Central memory CD8-positive, alpha-beta T cell (primary cell): ENCODE results near the gene DHX36.

Source experiments
- ATAC-seq: fragments of 150-1000 bp; cut with Tn5 transposase; replicated peaks from 2 replicates; pipeline ENCODE4 v1.10.0; 2022; ENCODE audit warnings: mild to moderate bottlenecking, moderate FRiP score, moderate number of reproducible peaks; ENCODE audit not compliant: poor library complexity, severe bottlenecking; ENCODE audit errors: extremely low read depth
- DNase-seq, 2 donors: peaks; one replicate each; pipeline ENCODE4 v3.0.0; 2021; ENCODE audit warnings: low spot score in 2 of 2
- H3K27ac Mint-ChIP-seq: one replicate; pipeline ENCODE4 v1.8.0; 2022; ENCODE audit warnings: low read depth, mild to moderate bottlenecking, moderate library complexity, mixed read lengths
- H3K27me3 Mint-ChIP-seq: one replicate; pipeline ENCODE4 v1.8.0; 2022; ENCODE audit warnings: mixed read lengths
- H3K36me3 Mint-ChIP-seq: one replicate; pipeline ENCODE4 v1.8.0; 2022; ENCODE audit warnings: mild to moderate bottlenecking, moderate library complexity, mixed read lengths; ENCODE audit not compliant: insufficient read depth
- H3K4me1 Mint-ChIP-seq: one replicate; pipeline ENCODE4 v1.8.0; 2022; ENCODE audit warnings: mixed read lengths
- H3K4me3 Mint-ChIP-seq: one replicate; pipeline ENCODE4 v1.8.0; 2022; ENCODE audit warnings: mild to moderate bottlenecking, moderate library complexity, mixed read lengths
- H3K9me3 Mint-ChIP-seq: one replicate; pipeline ENCODE4 v1.8.0; 2022; ENCODE audit warnings: mixed read lengths

The DHX36 gene

DNA sequence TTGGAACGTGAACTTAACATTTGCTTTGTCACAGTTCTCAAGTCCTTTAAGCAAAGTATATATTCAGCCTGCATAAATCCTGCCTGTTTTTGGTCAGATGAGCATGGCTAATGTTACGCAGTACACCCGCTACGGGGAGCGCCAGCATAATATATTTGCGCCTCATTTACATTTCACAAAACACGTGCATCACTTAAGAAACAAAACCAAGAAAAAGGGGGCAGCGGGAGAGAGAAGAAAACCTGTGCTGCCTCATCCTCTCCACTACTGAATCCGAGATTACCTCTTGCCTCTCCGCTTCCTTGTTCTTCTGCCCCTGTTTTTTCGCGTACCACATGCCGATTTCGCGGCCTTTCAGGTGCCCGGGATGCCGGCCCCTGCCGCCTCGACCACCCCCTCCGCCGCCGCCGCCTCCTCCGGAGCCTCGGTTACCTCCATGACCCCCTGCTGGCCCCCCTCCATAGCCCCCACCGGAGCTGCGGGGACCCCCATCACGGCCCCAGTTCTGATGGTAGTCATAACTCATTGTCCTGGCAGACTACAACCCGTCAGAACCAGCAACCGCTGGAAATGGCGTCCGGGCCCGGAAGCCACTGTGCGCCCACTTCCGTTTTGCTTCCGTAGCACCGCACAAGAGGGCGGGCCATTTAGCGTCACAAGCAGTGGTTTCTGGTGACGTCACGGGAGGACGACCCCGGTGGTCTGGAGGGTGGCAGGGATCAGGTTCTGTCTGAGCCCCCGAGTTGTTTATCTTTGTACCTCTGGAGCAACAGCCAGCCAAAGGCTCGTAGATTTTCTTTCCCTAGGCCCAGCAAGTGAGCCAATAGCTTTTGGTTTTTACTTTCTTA is at the start of gene DHX36:
TSS of gene DHX36 (minus strand) at position 597 of the 848 bp plus-strand sequence. CDS start at position 526, 71 bp downstream.
- DNase-seq (peak; percentile 81 to 87), ATAC-seq (peak; percentile 91)
- Mint-ChIP-seq H3K36me3 (peaks cover 15% of the 10 kb centered on the region), H3K4me3 (no peak within 1 kb of the TSS), H3K9me3 (no peaks in the 10 kb centered on the region), H3K27ac (no peak within 1 kb of the TSS), H3K27me3 (no peaks in the 10 kb centered on the region), H3K4me1 (peaks cover 6% of the 10 kb centered on the region)

DNA sequence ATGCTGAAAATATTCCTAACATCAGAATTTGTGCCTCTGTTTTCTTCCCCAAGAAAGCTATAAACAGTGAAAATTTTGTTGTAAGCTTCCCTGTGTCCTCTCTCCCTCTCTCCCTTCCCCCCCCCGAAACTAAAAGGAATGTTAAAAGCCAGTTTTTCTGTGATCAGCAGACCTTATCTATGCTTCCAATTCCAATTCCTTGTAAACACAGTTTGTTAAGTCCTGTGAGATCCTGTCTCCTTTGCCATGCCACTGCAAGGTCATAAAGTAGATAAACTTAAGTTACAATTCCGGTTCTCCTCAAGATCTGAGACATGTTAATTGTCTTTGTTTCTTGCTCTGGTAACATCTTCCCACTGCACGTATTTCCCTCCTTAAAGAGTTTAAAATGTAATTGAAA is 42.9 kb upstream of the DHX36 start:
- Mint-ChIP-seq H3K9me3 (no peaks in the 10 kb centered on the region), H3K27me3 (peaks cover 65% of the 10 kb centered on the region), H3K36me3 (no peaks in the 10 kb centered on the region), H3K4me3 (no peak overlapping the region), H3K27ac (no peak overlapping the region), H3K4me1 (no peaks in the 10 kb centered on the region)
- DNase-seq (no peak), ATAC-seq (no peak)

DNA sequence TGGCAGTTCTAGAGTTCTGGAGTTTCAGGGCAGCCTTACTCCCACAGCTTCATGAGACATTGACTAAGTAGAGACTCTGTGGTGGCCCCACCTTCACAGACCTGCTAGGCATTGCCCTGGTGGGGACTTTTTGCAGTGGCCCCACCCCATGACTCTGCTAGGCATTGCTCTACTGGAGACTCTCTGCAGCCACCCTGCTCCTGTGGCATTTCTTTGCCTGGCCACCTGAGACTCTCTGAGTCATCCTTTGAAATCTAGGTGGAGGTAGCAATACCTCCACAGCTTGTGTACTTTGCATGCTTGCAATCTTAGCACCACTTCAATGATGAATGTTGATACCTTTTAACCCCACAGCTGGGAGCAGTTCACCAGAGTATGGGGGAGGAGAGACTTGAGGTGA is 40.6 kb upstream of the DHX36 start:
- no peak overlapping the region for H3K4me3 Mint-ChIP-seq
- DNase-seq = no peak
- H3K27ac Mint-ChIP-seq = no peak overlapping the region
- H3K9me3 Mint-ChIP-seq = no peaks in the 10 kb centered on the region
- no peak for ATAC-seq
- no peaks in the 10 kb centered on the region for H3K36me3 Mint-ChIP-seq
- H3K4me1 Mint-ChIP-seq = no peaks in the 10 kb centered on the region
- H3K27me3 Mint-ChIP-seq = peaks cover 57% of the 10 kb centered on the region

- Mint-ChIP-seq H3K4me1 (no peaks in the 10 kb centered on the region), H3K4me3 (no peak overlapping the region), H3K9me3 (no peaks in the 10 kb centered on the region), H3K27ac (no peak overlapping the region), H3K36me3 (no peaks in the 10 kb centered on the region), H3K27me3 (peaks cover 34% of the 10 kb centered on the region)
- ATAC-seq (no peak), DNase-seq (no peak)
Measured at GRCh38 chr3:154361099-154361498, 36.8 kb upstream of the DHX36 start.

DNA sequence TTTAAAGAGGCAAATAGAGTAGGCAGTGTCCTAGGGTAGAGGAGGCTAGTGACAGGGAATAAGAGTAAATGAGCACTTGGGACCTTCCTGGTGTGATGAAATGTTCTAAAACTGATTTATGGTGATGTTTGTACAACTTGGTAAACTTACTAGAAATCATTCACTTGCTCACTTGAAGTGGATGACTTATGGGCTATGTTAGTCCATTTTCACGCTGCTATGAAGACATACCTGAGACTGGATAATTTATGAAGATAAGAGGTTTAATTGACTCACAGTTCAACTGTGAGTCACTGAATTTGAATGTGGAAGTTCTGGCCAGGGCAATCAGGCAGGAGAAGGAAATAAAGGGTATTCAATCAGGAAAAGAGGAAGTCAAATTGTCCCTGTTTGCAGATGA is 31.7 kb upstream of the DHX36 start:
- no peak for DNase-seq
- no peak overlapping the region for H3K4me3 Mint-ChIP-seq

DNA sequence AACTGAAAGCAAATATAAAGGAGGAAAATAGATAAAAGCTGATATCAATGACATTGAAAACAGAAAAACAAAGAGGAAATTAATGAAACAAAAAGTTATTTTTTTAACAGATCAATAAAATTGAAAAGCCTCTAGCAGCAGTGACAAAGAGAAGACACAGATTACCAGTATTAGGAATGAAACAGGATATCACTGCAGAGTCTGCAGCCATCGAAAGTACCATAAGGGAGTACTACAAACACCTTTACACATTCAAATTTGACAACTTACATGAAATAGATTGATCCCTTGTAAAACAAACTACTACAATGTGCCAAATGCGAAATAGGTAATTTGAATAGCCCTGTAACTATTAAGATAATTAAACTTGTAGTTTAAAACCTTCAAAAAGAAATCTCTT is 24.9 kb upstream of the DHX36 start:
- Mint-ChIP-seq H3K4me1 (no peaks in the 10 kb centered on the region), H3K9me3 (no peaks in the 10 kb centered on the region), H3K36me3 (peaks cover 1% of the 10 kb centered on the region), H3K27ac (no peak overlapping the region), H3K4me3 (no peak overlapping the region), H3K27me3 (peaks cover 67% of the 10 kb centered on the region)
- ATAC-seq (no peak), DNase-seq (no peak)

More for the DNA sequence above, 31.7 kb upstream of the DHX36 start:
- Mint-ChIP-seq H3K36me3 (no peaks in the 10 kb centered on the region), H3K27me3 (peaks cover 42% of the 10 kb centered on the region), H3K4me1 (no peaks in the 10 kb centered on the region), H3K27ac (no peak overlapping the region), H3K9me3 (no peaks in the 10 kb centered on the region)
- no peak for ATAC-seq

DNA sequence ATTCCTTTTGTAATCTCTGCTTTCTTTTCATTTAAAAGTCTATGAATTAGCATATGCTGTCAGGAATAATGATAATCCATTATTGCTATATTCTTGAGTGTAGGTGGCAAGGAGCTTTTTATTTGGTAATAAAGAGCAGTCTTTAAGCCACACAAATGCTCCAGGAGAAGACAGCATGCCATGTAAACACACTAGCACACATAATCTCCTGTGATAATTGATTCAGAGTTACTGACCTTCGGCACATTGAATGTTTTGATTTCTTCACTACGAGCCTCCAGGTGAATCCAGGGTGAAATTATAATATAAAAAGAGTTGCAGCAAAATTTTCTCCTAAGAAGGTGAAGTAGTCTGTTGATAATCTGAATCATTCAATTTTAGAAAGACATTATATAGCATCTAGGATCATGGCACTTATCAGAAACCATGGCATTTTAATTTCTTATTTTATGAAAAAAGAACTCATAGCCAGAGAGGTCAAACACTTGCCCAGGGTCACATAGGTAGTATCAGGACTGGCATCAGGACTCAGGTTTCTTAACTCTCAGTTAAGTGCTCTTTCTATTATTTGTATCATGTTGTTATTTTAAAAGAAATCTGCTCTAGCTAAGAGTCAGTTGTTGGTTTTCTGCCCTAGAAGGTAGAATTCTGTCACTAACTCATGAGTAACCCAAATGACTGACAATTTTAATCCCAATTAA is 21.3 kb upstream of the DHX36 start:
- H3K27ac Mint-ChIP-seq = no peak overlapping the region
- H3K4me1 Mint-ChIP-seq = no peaks in the 10 kb centered on the region
- peaks cover 54% of the 10 kb centered on the region for H3K27me3 Mint-ChIP-seq
- DNase-seq (no peak), ATAC-seq (no peak)
- H3K4me3 Mint-ChIP-seq = no peak overlapping the region
- H3K9me3 Mint-ChIP-seq = no peaks in the 10 kb centered on the region
- peaks cover 1% of the 10 kb centered on the region for H3K36me3 Mint-ChIP-seq

GRCh38 chr3:154338570-154338969 is 14.3 kb upstream of the DHX36 start:
- no peak for DNase-seq
- no peak overlapping the region for H3K27ac Mint-ChIP-seq
- peaks cover 39% of the 10 kb centered on the region for H3K27me3 Mint-ChIP-seq
- no peak overlapping the region for H3K4me3 Mint-ChIP-seq
- no peaks in the 10 kb centered on the region for H3K4me1 Mint-ChIP-seq
- H3K9me3 Mint-ChIP-seq = no peaks in the 10 kb centered on the region
- ATAC-seq = no peak
- H3K36me3 Mint-ChIP-seq = no peaks in the 10 kb centered on the region

DNA sequence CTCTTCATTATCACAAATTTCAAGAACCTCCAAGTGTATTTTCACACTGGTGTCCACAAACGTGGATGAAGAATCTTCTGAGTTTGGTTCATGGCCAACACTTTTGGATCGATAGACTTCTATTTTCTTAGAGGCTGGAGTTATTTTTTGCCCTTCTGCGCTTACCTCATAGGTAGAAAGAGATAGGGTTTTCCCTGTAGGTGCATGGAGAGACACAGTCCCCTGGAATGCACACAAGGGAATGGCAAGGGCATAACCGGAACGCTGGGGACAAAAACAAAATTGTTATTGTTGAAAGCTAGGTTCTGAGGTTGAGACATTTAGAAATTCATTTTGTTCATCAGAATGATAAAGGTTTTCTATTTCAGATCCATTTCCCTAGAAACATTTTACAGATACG is 13.7 kb upstream of the DHX36 start:
- DNase-seq (no peak), ATAC-seq (no peak)
- Mint-ChIP-seq H3K4me1 (no peaks in the 10 kb centered on the region), H3K4me3 (no peak overlapping the region), H3K9me3 (no peaks in the 10 kb centered on the region), H3K36me3 (no peaks in the 10 kb centered on the region), H3K27ac (no peak overlapping the region), H3K27me3 (peaks cover 39% of the 10 kb centered on the region)

GRCh38 chr3:154334973-154335420 is 10.7 kb upstream of the DHX36 start:
- DNase-seq (no peak), ATAC-seq (no peak)
- H3K27ac Mint-ChIP-seq = no peak overlapping the region
- no peak overlapping the region for H3K4me3 Mint-ChIP-seq
- H3K36me3 Mint-ChIP-seq = no peaks in the 10 kb centered on the region
- H3K4me1 Mint-ChIP-seq = no peaks in the 10 kb centered on the region
- H3K9me3 Mint-ChIP-seq = no peaks in the 10 kb centered on the region
- peaks cover 30% of the 10 kb centered on the region for H3K27me3 Mint-ChIP-seq

DNA sequence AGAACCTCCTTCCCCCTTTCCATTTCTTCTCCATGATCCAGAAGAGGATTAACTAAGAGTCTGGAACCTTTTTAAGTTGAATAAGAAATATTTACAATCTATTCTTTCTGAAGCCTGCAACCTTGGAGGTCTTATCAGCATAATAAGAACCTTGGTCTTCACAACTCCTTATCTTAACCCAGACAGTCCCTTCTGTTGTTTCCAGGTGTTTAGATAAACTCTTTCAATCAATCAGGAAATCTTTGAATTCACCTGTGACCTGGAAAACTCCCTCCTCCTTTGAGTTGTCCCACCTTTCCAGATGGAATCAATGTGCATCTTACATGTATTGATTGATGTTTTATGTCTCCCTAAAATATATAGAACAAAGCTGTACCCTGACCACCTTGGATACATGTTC is 3.6 kb upstream of the DHX36 start:
- Mint-ChIP-seq H3K27ac (peak overlapping the region; percentile 15), H3K36me3 (peaks cover 9% of the 10 kb centered on the region), H3K4me3 (no peak overlapping the region), H3K27me3 (peaks cover 10% of the 10 kb centered on the region), H3K9me3 (no peaks in the 10 kb centered on the region), H3K4me1 (peaks cover 6% of the 10 kb centered on the region)
- no peak for ATAC-seq
- no peak for DNase-seq

DNA sequence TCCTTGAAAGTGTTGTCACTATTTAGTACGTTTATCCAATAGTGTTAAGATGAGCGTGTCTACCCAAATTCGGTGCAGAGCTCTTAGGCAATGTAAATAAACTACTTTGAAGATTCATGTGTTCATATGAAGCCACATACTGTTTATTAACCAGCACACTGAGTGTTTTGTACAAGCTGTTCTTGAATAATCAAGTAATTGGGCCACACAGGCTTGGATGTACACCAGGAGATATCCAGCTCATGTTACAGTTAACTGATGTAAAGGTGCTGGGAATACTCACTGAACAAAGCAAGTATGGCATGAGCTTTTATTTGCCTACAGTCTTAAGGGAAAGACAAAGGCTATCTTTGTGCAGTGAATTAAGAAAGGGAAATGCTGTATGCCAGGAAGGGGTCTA is 632 bp upstream of the DHX36 start:
- H3K4me3 Mint-ChIP-seq = no peak overlapping the region
- H3K36me3 Mint-ChIP-seq = peaks cover 15% of the 10 kb centered on the region
- no peak for ATAC-seq
- peaks cover 6% of the 10 kb centered on the region for H3K4me1 Mint-ChIP-seq
- DNase-seq = no peak
- H3K27me3 Mint-ChIP-seq = no peaks in the 10 kb centered on the region
- H3K27ac Mint-ChIP-seq = no peak overlapping the region
- H3K9me3 Mint-ChIP-seq = no peaks in the 10 kb centered on the region
